Heart left ventricle (tissue), 13 donors: Measurements from ENCODE around the gene ACE.

Source experiments
- POLR2A ChIP-seq, 2 donors: fragments of 450-650 bp; IDR thresholded peaks; one replicate each; pipeline ENCODE4 v1.6.1; 2017; ENCODE audit warnings: antibody characterized with exemption in 2 of 2, mild to moderate bottlenecking in 2 of 2, moderate library complexity in 2 of 2
- TF ChIP-seq, protein P1 (sequence below), 12 donors: fragments of 200-600 bp; sonication (generic) in 4 of 12; IDR thresholded peaks; one replicate each; pipeline versions ENCODE4 v1.5.0 to v1.8.0; 2018 to 2022; ENCODE audit warnings: antibody characterized with exemption in 12 of 12, mild to moderate bottlenecking in 5 of 12
- donor health status: ischemic (EF 13 %, LVEDD 7.1; RV severe dilation, severe dysfunction).
- donor health status: DM: no; HTN: yes; CAD: no.
- donor health status: DM: no; HTN: no; CAD: no.
- donor health status: ischemic (EF 25% LVEDD 6.9; RV normal size, moderate dysfunction).
- donor health status: ischemic (EF 25% LVEDD 5.7; RV mildly dilated, moderate dysfunction).
- donor health status: ischemic (EF 35%, LVEDD 5.7; RV mildly dilated, moderate dysfunction).
- donor health status: nonischemic (EF 11% LVEDD 7.7; RV severe dilation, severe dysfunction).
- donor health status: DM: yes; HTN: yes; CAD: no.
- donor health status: PGD.
- donor health status: ischemic (EF 29% LVEDD 5.4; RV normal size, mild dysfunction).
- donor health status: nonischemic (EF 23%, LVEDD 6.1; RV moderate dilation, normal function).

DNA sequence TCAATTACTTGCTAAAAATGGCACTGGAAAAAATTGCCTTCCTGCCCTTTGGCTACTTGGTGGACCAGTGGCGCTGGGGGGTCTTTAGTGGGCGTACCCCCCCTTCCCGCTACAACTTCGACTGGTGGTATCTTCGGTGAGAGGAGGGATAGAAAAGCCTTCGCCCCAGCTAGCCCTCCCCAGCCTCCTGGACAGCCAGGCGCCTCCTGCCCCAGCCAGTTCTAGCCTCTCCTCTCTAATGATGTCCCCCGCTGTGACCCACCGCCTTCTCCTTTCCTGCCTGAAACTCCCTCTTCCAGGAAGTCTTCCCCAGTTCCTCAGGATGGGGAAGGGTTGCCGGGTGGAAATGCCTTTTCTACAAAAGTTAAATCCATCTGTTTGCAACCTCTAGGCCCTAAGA is 6.2 kb downstream of the ACE start:
- TF ChIP-seq, protein P1, sequence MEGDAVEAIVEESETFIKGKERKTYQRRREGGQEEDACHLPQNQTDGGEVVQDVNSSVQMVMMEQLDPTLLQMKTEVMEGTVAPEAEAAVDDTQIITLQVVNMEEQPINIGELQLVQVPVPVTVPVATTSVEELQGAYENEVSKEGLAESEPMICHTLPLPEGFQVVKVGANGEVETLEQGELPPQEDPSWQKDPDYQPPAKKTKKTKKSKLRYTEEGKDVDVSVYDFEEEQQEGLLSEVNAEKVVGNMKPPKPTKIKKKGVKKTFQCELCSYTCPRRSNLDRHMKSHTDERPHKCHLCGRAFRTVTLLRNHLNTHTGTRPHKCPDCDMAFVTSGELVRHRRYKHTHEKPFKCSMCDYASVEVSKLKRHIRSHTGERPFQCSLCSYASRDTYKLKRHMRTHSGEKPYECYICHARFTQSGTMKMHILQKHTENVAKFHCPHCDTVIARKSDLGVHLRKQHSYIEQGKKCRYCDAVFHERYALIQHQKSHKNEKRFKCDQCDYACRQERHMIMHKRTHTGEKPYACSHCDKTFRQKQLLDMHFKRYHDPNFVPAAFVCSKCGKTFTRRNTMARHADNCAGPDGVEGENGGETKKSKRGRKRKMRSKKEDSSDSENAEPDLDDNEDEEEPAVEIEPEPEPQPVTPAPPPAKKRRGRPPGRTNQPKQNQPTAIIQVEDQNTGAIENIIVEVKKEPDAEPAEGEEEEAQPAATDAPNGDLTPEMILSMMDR (IDR thresholded peaks at IDR 0.05), result no peak
- no peak for TF ChIP-seq POLR2A (IDR thresholded peaks at IDR 0.05)
